Kidney tubule cell (primary cell): ENCODE results near the gene CHRM2.
"Not testable (repeated sequence)": the region's sequence is repeated elsewhere in the genome, so short reads cannot be mapped to it uniquely, and the experiment has no call there.

Source experiments
- DNase-seq: peaks from one replicate; pipeline ENCODE4 v3.0.0-alpha.2; 2018; ENCODE audit warnings: low spot score

CHRM2 gene

DNA sequence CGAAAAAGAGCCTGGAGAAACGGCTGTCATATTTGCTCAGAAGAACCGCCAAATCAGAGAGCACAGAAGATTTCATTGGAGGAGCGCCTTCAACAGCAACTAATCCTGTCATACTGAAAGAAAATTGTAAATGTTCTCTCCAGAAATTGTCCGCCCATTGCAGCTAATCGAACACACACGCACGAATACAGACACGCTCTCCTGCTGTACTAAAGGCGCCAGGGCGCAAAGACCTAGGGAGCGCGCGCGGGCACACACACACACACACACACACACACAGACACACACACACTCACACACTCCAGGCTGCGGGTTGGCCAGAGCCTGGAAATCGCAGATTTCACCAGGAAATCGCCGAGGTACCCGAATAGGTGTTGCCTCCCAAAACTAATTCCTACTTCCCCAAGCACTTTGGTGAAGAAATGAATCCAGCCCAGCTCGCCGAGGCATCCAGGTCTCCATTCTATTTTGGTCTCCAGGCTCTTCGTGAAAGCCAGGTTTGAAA, at the start of gene CHRM2:
CHRM2 (plus strand) TSS at position 157 of the 505 bp plus-strand sequence. CDS start 146,214 bp downstream, outside the sequence.
- no peak for DNase-seq

DNA sequence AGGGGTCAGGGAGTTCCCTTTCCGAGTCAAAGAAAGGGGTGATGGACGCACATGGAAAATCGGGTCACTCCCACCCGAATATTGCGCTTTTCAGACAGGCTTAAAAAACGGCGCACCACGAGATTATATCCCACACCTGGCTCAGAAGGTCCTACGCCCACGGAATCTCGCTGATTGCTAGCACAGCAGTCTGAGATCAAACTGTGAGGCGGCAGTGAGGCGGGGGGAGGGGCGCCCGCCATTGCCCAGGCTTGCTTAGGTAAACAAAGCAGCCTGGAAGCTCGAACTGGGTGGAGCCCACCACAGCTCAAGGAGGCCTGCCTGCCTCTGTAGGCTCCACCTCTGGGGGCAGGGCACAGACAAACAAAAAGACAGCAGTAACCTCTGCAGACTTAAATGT, 37.1 kb upstream of the CHRM2 start:
- DNase-seq = not testable (repeated sequence)

- no peak for DNase-seq
Observed at GRCh38 chr7:136845899-136846465, 22.5 kb upstream of the CHRM2 start.

DNA sequence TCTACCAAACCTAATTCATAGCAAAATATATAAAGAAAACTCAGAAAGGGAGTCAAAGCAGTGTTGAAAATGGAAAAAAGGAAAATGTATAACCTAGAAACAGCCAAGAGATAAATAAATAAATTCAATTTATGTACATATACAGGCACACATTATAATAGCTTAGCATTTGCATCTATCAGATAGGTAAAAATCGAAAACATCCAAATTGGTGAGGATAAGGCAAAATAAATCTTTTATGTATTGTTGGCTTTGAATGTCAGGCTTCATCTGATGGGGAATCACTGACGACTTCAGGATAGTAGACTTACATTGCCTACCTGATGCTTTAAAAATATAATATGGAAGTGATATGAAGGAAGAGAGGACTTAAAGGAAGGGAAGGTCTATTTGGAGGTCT, 20.6 kb upstream of the CHRM2 start:
- DNase-seq = no peak

GRCh38 chr7:136853654-136854053, 14.8 kb upstream of the CHRM2 start:
- DNase-seq = no peak

DNA sequence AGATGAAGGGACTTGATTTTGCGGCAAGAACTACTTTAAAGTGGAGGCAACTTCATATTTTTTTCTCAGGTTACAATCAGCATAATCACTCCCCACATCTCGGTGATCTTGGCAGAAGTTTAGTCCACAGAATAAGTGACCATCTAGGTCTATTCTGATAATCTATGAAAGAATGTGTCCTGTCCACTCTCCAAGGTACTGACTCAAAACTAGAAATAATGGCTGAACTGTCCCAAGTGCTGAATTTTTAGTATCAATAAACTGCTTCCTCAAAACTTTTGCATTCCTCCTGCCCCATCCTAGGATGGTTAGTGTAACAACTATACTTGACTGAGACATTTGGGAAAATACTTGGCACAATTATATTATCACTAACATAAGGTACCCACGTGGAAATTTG, 10.9 kb upstream of the CHRM2 start:
- DNase-seq = peak; percentile 19

DNA sequence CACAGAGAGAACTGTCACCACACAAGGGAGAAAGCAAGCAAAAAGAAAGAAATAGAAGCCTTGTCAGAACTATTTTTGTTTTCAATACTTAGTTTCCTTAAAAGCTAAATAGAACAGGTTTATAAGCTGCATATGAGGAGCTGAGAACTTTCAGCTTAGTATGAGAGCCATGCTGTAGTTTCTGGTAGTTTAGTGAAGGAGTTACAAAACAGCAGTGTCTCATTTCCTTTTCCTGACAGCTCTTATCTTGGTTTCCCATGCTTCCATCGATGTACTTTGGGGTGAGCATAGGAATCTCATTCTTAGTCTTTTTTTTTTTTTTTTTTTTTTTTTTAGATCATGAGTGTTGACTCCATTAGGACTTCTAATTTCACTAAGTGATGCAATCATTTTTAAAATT, 8.6 kb upstream of the CHRM2 start:
- no peak for DNase-seq

- DNase-seq = no peak
Observed at GRCh38 chr7:136865236-136865635, 3.2 kb upstream of the CHRM2 start.

DNA sequence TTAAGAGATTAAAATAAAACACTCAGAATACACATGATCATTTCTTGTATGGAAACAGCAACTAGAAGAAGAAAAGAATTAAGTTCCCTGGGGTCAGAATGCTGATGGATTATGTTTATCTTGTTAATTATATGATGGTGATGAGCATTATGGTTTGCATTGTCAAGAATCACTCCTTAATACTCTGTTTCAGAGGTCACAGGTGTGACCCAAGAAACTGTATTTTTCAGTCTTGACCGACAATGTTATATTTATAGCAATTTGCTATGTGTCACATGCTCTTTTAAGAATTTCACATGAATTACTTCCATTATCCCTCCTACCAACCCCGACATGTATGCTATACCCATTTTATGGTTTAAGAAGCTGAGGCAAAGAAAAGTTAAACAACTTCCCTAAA, 2.7 kb upstream of the CHRM2 start:
- DNase-seq = no peak

DNA sequence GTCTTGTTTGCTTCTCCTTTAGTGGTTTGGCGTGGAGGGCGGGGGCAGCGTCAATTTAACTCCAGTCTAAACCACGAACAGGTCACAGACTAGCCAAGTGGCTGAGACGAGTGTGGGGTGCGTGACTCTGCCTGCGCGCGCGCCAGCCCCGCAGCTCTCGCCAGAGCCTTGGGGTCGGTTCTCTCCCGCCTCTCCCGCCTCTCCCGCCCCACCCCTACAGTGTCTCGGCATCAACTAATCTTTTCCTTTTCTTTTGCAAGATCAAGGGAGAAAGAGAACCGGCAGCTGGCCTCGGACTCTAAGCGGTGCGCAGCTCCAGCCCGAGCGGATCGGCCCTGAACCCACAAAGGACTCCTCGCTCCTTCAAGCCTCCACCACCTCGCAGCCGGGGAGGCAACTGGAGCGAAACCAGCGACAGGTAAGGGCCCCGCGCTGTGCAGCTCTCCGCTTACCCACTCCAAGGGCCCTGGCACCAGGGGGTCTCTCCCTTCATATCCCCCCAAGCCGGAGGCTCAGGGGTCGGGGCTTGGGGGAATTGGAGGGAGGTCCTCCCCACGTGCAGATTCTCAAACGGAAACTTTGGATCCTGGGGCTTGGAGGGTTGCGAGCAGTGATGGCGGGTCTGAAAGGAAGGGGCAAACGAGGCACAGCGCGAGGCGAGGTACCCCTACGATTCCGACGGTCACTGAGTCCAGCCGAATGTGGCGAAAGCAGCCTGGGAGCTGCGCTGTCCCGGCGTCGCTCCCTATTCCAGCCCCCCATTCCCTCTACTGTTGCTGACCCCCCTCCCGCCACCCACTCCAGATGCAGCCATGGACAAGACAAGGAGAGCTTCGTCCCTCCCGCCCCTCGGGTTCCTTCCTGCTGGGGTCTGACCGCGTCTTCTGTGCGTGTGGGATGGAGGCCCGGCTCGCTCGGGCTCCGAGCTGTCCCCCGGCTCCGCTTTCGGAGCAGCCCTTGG, 829 bp downstream of the CHRM2 start:
- DNase-seq = no peak

DNA sequence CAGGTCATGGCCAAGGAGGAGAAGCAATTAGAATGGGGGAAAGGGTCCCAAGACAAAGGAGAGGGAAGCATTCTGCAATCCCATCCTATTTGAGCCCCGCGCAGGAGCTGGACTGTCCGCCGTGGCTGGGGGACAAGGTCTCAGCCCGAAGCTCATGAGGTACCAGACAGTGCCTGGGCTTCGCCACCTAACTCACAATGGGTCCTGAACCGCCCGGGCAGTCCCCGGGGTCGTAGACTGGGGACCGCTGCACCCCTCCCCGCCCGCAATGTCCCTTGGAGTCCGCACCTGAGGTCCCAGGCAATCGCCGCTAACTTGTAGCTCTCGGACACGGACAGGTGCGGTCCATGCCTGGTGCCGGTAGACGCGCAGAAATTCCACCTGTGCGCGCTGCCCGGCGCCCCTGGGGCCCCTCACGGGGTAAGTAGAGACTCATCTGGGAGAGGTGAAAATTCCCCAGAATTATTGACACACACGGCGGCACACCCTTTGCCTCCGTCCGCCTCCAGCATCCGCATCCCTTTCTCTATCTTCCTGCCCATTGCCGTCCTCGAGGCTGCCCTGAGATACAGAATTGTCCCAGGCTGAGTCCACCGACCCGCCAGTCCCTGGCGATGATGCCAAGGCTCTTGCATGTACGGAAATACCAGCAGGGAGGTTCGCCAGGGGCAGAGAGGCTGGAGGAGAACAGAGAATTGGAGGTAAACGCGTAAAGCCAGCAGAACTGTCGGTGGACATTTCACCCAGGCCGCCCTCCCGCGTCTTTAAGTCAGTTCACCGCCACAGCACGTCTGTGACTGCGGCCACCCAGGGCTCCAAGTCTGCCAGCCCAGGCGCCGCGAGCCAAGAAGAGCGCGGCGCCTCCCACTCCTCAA, 1.8 kb downstream of the CHRM2 start:
- DNase-seq = peak; percentile 1

GRCh38 chr7:136870866-136871487, 2.5 kb downstream of the CHRM2 start:
- DNase-seq = no peak

DNA sequence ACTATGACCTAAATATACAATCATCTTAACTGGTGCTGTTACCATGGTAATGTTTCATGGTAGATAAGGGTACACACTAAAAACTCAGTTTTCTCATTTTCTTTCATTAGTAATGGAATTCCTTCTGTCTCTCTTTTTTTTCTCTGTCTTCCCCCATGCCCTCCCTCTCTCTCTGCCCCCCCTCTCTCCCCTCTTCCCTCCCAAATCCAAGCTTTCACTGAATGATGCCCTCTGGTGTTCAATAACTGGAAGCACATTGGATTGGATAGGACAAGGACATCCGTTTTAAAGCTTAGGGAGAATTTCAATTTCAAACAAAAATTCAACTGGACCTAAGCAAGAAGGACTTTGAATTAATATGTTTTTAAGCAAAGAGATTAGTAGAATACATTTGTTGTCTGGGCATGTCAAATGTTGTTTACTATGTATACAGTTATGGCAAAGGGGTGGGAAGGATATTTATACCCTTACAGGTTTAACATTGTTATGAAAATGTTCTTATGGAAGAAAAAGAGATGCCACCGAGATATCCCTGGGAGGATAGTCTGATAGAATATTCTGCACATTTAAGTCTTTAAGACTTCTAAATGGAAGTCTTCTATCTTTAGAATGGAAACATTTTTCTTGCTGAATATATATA, 6.1 kb downstream of the CHRM2 start:
- DNase-seq = peak; percentile 16

- no peak for DNase-seq
Observed at GRCh38 chr7:136877509-136877908, 9.1 kb downstream of the CHRM2 start.

- no peak for DNase-seq
Observed at GRCh38 chr7:136877990-136878389, 9.5 kb downstream of the CHRM2 start.

- DNase-seq = no peak
Observed at GRCh38 chr7:136878878-136879277, 10.4 kb downstream of the CHRM2 start.

GRCh38 chr7:136883046-136883445, 14.6 kb downstream of the CHRM2 start:
- DNase-seq = no peak

- no peak for DNase-seq
Observed at GRCh38 chr7:136884492-136884891, 16.0 kb downstream of the CHRM2 start.

- DNase-seq = no peak
Observed at GRCh38 chr7:136887317-136887716, 18.9 kb downstream of the CHRM2 start.

- DNase-seq = no peak
Observed at GRCh38 chr7:136890399-136890798, 21.9 kb downstream of the CHRM2 start.

- DNase-seq = no peak
Observed at GRCh38 chr7:136891850-136892249, 23.4 kb downstream of the CHRM2 start.
